Frontal cortex (tissue), 4 donors: ENCODE results near the gene FIBP. TPM values are rescaled to one million over a fixed set of nuclear protein-coding genes. Genes with fewer than 3 reads are reported as not detected.

Experiments used
- DNase-seq, 2 donors: peaks; one replicate each; pipeline ENCODE4 v3.0.0; 2012; ENCODE audit warnings: low spot score in 2 of 2
- FAIRE-seq: peaks from 2 replicates; lab custom pipeline; 2012; peaks lifted over from hg19 to GRCh38; lab: Jason Lieb, UNC
- total RNA-seq: library from RNA; depleted of rRNA; stranded (reverse); fragments of >200 nt; gene quantifications from one replicate; pipeline ENCODE4 v1.2.3, GENCODE V29; 2014
- donor health status: control.
- donor health status: control.
- donor health status: control.

The FIBP gene
- total RNA-seq, 1 donor from 2014 or later: 154 TPM

DNA sequence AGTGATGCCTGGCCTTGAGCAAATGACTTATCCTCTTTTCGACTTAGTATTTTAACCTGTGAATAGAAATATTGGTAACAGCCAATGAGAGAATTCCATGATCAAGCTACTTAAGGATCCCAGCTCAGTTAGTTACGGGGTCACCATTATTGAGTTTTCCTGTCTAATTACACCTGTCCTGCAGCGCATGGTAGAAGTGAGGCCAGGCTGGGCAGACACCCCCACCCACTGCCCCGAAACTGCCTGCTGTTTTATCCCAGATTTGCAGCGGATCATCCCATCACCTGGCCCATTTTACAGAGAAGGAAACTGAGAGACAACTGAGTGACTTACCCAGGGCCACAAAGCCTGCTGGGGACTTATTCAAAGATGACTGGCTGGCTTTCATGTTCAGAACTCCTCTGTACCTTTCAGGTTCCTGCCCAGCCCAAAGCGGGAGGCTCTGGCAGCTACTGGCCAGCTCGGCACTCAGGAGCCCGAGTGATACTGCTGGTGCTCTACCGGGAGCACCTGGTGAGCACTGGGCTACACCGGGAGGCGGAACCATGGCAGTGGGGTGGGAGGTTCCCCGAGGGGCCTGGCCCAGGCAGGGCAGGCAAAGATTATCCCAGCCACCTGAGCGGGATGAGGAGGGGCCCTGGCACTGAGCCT, 26.6 kb downstream of the FIBP start:
- DNase-seq: no peak

GRCh38 chr11:65861165-65861505, 27.1 kb downstream of the FIBP start:
- DNase-seq: no peak

More for the DNA sequence above, 26.6 kb downstream of the FIBP start:
- no peak for FAIRE-seq

DNA sequence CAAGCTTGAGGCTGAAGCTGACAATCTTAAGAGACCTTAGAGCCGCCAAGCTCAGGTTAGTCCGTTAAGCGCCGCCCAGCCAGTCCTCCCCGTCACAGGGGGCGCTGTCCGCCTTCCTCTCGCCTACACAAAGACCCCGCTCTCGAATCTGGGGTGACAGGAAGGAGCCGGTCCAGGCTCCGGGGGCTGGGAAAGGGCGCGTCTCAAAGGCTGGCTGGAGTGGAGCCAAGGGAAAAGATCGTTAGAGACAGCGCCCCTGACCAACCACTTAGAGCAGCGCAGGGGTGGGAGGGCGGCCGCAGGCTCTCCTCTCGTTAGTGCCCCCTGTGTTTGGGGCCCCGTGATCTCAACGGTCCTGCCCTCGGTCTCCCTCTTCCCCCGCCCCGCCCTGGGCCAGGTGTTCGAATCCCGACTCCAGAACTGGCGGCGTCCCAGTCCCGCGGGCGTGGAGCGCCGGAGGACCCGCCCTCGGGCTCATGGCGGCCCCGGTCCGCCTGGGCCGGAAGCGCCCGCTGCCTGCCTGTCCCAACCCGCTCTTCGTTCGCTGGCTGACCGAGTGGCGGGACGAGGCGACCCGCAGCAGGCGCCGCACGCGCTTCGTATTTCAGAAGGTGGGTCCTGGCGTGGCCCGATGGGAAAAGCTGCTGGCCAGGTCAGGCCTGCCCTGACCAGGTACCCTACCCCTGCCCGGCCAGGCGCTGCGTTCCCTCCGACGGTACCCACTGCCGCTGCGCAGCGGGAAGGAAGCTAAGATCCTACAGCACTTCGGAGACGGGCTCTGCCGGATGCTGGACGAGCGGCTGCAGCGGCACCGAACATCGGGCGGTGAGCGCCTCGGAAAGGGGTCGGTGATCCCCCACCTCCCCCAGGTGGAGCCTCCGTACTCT, 27.8 kb downstream of the FIBP start, which contains the start of gene MUS81:
MUS81 (plus strand) TSS at position 156 of the 887 bp plus-strand sequence; CDS start at position 477, 321 bp downstream.
- no peak for FAIRE-seq

More at GRCh38 chr11:65861165-65861505, 27.1 kb downstream of the FIBP start:
- FAIRE-seq: no peak

DNA sequence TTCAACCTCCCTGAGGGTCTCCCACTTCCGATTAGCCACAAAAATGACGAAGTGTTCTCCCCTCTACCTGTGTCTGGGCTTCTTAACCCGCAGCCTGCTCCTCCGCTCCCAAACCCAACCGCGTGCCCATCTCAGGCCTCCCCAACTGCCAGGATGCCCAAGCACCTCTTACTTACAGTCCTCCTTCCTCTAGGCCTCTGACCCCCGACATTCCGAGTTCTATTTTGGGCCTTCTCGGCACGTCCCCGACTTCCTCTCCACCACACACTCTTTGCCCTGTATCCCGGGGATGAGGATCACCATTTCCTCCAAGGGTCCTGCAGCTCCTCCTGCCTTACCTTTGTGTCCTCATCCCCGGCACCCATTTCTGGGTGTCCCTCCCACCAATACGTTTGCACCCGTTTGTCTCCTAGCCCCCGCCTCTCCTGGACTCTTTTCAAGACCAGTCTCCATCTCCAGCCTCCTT, 28.4 kb downstream of the FIBP start:
- DNase-seq (peak in 1 of 2 donors; percentile 55), FAIRE-seq (no peak)

More for the DNA sequence above, 27.8 kb downstream of the FIBP start, which contains the start of gene MUS81:
- DNase-seq: peak; percentile 91 to 93

DNA sequence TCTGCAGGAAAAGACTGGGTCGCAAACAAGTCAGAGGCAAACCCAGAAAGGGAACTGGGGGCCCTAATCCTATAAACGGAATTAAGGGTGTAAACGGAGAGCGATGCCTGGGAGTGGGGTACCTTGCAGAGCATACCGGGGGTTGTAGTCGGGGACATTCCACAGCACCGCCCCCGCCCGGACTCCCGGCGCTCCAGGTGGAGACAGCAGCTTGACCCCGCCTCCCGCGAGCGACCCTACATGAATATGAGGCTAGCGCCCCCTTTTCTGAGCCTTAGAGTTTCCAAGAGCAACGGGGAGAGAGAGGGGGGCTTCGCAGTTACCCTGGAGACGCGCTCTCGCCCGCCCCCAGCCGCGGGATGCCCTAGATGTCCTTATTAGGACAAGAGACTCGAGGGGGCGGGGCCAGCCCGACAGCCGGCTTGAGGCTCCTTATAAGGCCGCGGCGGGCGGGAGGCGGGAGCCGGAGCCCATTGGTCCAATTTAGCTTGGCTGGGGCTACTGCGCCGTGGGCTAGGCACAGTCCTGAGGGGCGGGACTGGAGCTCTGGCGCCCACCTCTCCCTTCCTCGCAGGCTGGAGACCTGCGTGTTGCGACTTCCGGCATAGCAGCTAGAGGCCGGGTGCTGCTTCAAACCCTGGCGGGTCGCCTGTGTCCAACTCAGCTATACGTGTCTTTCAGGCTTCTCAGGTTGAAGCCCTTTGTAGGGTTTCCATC, 29.0 kb downstream of the FIBP start:
- peak; percentile 94 for DNase-seq
- no peak for FAIRE-seq

GRCh38 chr11:65858681-65859087, 29.6 kb downstream of the FIBP start:
- no peak for FAIRE-seq
- DNase-seq: no peak

GRCh38 chr11:65857853-65858680, 30.2 kb downstream of the FIBP start, which contains the start of gene CFL1:
Gene CFL1, minus strand, starts transcription at chr11:65858180. Its CDS starts 81 bp downstream, at chr11:65858099.
- DNase-seq: peak; percentile 89 to 95
- FAIRE-seq: no peak

- FAIRE-seq (no peak), DNase-seq (peak in 1 of 2 donors; percentile 65)
Observed at GRCh38 chr11:65857500-65857852, 30.8 kb downstream of the FIBP start.

- peak; percentile 64 to 70 for DNase-seq
- no peak for FAIRE-seq
Observed at GRCh38 chr11:65856689-65857499, 31.4 kb downstream of the FIBP start.

DNA sequence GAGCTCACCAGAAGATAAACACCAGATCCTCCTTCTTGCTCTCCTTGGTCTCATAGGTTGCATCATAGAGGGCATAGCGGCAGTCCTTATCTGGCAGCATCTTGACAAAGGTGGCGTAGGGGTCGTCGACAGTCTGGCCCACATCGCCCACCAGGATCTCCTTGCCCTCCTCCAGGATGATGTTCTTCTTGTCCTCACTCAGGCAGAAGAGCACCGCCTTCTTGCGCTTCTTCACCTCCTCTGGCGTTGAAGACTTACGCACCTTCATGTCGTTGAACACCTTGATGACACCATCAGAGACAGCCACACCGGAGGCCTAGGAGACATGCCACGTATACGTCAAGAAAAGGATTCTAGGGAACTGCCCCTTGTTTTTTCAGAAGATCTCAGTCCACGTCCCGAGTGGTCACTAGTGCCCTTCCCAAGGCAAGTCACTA, 32.3 kb downstream of the FIBP start:
- FAIRE-seq (no peak), DNase-seq (no peak)

DNA sequence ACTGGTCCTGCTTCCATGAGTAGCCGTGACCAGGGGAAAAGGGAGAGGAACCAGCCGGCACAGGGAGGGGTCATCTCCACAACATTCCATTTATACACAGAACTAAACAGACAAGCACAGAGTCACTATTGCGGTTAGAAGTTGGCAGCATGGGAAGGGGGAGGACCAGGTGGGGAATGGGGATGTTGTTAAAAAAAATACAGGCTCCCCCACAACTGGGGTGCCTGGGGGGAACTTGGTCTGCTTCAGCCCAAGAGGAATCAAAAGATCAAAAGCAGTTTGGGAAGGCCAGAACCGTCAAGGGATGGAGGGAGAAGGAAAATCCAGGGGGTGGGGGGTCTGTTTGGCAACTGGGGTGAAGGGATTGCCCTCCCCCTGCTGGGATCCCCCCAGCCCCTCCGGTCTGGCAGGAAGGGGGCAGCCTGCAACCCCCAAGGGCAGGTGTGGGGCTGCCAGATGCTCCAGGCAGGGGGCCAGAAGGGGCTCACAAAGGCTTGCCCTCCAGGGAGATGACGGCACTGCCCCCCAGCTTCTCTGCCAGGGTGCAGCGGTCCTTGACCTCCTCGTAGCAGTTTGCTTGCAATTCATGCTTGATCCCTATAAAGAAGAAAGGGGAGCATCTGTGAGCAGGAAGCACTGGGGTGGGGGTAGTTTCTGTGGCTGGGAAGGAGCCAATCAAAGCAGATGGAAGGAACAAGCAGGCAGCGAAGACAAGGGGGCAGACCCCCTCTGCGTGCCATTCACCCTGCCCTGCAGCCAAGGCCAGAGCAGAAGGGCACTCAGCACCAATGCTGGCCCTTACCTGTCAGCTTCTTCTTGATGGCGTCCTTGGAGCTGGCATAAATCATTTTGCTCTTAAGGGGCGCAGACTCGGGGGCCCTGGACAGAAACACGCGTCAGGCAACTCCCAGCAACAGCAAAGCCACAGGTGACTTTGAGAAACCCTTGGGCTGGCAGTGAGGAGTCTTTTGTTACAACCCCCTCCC, 33.1 kb downstream of the FIBP start:
- no peak for DNase-seq

DNA sequence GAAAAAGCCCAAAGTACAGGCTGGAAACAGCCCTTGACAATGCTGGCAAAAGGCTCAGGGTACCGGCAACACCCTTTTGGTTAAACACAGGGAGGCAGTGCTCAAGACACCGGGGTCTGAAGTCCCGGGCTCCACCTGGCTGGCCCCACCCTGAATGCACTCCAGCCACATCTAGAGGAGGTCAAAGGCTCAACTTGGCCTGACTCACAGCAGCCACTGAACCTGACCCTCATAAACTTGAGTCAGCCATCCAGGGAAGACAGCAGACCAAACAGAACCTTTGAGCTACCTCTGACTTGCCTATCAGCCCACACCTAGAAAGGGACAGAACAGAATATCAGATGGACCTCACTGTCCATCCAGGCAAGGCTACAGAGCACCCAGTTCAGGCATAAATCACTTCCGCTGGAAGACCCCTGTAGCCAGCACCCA, 34.1 kb downstream of the FIBP start:
- FAIRE-seq (no peak), DNase-seq (no peak)

More for the DNA sequence above, 33.1 kb downstream of the FIBP start:
- no peak for FAIRE-seq

DNA sequence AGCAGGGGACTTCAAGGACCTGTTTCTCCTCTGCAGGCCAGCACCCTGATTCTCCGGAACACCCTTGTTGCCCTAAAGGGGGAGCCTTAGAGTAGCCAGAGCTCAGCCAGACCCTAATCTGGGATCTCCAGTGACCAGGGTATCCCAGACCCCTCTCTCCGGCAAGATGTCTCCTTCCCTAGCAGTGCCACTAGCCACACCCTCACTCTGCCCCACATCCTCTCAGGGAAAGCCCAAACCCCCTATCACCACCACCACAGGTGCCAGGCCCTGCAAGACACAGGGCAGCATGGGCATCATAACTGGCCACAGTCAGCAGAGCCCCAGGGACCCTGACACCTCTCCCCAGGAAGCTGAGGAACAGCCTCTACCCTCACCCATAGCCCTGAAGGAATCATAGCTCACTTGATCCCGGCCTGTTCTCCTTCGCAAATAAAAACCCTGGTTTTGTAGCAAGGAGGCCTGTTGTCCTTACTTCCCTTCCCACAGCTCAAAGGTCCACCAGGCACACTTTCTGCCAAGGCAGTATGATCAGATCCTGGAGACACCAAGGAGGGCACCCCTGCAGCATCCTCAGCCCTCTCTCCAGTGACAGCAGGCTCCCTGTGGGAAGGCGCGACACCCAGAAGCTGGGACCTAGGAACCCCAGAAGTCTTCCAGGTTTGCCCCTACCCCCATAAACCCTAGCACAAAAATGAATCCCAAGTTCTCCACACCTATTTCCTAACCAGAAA, 34.9 kb downstream of the FIBP start:
- DNase-seq (no peak), FAIRE-seq (no peak)

GRCh38 chr11:65852508-65853245, 35.6 kb downstream of the FIBP start:
- FAIRE-seq (no peak), DNase-seq (no peak)

DNA sequence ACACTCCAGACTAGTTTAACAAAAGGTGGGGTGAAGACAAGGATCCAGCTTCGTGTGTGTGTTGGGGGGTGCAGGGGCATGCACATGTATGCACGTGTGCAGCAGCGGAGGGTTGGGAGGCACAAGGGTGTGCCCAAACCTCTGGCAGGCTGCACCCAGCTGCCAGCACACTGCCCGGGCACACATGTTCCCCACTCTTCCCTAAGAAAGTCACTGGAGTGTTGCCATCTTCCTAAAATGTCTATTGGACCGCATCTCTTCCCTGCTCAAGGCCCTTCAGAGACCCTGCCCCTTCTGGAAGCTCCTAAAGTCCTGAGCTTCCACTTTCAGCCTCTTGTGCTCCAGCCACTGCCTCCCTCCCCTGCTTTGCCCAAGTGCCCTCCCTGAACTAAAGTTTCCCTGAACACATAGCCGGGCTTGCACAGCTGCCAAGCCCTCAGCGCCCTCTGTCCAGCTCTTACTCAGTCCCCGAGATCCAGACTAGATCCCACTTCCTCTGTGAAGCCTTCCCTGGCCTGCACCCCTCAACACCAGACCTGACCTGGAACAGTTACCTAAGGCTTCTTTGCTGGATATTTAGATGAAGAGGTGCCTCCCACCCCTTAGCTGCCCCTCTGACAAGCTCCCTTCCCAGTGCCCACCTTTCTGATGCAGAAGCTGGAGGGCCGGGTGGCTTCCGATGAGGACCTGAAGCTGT, 36.3 kb downstream of the FIBP start:
- DNase-seq: no peak
- no peak for FAIRE-seq
